ENCODE measurements around the gene NEK10. TPM values are rescaled to one million over a fixed set of nuclear protein-coding genes. Genes with fewer than 3 reads are reported as not detected.

The NEK10 gene
- total RNA-seq, 1 experiment from 2014 or later: 1.7 TPM

DNA sequence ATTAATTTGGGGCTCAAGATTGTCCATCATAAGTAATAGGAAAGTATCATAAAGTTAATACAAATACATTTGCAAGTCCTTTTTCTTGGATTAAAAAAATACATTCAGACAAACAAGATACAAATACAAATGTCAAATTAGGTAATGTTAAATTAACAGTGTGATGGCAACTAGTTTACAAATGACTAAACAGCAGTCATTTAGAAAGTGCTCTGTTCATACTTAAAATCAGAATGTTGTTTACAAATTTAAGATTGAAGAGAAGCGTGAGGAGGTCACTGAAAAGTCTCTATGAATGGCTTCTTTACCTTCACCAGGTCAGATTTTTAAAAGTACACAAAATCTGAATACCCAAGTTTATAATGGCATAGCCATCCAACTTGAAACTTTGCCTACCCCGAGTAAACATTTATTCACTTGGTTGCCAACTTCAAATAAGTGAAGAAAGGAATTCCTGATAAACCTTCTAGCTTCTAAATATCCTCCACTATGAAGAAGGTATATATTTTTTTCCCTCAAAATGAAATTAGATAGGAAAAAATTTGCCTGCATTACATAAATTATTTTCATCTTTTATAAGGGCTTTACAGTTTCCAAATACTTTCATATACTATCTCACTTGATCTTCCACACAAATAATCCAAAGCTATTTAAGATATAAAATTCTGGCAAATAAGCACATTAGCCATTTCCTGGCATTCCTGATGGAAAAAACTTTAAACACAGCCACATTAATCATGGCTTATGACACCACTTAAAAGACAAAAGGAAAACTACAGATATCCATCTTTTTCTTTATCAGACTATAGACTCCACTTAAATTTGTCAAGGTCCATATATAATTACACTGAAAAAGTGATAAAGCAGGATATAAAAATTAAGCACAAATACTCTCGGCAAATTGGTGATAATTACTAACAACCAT is 11.5 kb upstream of the NEK10 start:
- no peaks in the 10 kb centered on the region for H3K4me1 ChIP-seq (ENCODE audit: insufficient read depth, low read length)
- no peak overlapping the region for H3K4me2 ChIP-seq (ENCODE audit: low read length)
- POLR2A ChIA-PET (ENCODE audit: unreplicated experiment): interaction anchor here (0.7 kb wide), 1 partner anchor 11 kb away, joined by 6 read pairs; the partner anchor contains the start of gene NEK10
- no peak overlapping the region for H3K27ac ChIP-seq (ENCODE audit: low read length)
- H3K9ac ChIP-seq (ENCODE audit: low read length): no peak overlapping the region
- DNase-seq (no peak), ATAC-seq (no peak)
- H3K9me2 ChIP-seq (replicated peaks; ENCODE audit: low read length): no peaks in the 10 kb centered on the region
- intact Hi-C loops (cut with micrococcal nuclease): no loop called here
- H4K20me1 ChIP-seq (ENCODE audit: low read length): no peaks in the 10 kb centered on the region
- peaks cover 40% of the 10 kb centered on the region for H3K36me3 ChIP-seq (ENCODE audit: low read depth, low read length)
- H3K79me2 ChIP-seq (ENCODE audit: low read length): no peaks in the 10 kb centered on the region
- H3K27me3 ChIP-seq (ENCODE audit: low read length): no peaks in the 10 kb centered on the region
- CTCF ChIA-PET: interaction anchor here (0.6 to 0.7 kb wide), 2 partner anchors 98 to 331 kb away, joined by 3 to 16 read pairs; no protein-coding TSS in a partner anchor
- H3F3A ChIP-seq (ENCODE audit: low read length, unreplicated experiment): peaks cover 3% of the 10 kb centered on the region
- no peaks in the 10 kb centered on the region for H3K9me3 ChIP-seq (ENCODE audit: low read length)
- H2AFZ ChIP-seq (ENCODE audit: low read length): no peak overlapping the region
- no TSS peak for BruUV-seq (replicated peaks)
- TF ChIP-seq EZH2phosphoT487 (IDR thresholded peaks at IDR 0.05; ENCODE audit: borderline replicate concordance, low read length) (no peak), EZH2 (IDR thresholded peaks at IDR 0.05; ENCODE audit: low read length, unreplicated experiment) (no peak)
- TF ChIP-seq, protein P1, sequence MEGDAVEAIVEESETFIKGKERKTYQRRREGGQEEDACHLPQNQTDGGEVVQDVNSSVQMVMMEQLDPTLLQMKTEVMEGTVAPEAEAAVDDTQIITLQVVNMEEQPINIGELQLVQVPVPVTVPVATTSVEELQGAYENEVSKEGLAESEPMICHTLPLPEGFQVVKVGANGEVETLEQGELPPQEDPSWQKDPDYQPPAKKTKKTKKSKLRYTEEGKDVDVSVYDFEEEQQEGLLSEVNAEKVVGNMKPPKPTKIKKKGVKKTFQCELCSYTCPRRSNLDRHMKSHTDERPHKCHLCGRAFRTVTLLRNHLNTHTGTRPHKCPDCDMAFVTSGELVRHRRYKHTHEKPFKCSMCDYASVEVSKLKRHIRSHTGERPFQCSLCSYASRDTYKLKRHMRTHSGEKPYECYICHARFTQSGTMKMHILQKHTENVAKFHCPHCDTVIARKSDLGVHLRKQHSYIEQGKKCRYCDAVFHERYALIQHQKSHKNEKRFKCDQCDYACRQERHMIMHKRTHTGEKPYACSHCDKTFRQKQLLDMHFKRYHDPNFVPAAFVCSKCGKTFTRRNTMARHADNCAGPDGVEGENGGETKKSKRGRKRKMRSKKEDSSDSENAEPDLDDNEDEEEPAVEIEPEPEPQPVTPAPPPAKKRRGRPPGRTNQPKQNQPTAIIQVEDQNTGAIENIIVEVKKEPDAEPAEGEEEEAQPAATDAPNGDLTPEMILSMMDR (conservative IDR thresholded peaks at IDR 0.05; ENCODE audit: low read depth, low read length): no peak
- H3K4me3 ChIP-seq (ENCODE audit: low read length): no peak overlapping the region

DNA sequence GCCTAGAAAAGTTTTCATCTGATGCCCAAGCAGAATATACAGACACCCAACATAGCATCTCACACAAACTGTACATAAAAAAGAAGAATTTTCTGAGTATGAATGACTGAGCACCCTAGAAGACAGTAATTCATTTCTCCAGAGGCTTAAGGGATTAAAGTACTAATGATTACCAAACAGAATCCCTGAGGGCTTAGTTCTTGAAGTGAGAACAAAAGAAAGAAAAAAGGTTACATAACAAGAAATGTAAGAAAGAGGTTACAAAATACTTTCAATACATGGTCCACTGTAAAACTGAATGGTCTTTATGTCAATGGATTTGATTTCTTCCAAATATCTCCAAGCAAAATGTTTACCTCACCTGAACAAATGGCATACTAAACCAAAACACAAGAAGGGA is 9.1 kb upstream of the NEK10 start:
- DNase-seq (no peak), ATAC-seq (no peak)
- TF ChIP-seq EZH2phosphoT487 (IDR thresholded peaks at IDR 0.05; ENCODE audit: borderline replicate concordance, low read length) (no peak), EZH2 (IDR thresholded peaks at IDR 0.05; ENCODE audit: low read length, unreplicated experiment) (no peak)
- TF ChIP-seq, protein P1 (conservative IDR thresholded peaks at IDR 0.05; ENCODE audit: low read depth, low read length): no peak
- H3K4me1 ChIP-seq (ENCODE audit: insufficient read depth, low read length): no peaks in the 10 kb centered on the region
- no peak overlapping the region for H3K4me2 ChIP-seq (ENCODE audit: low read length)
- H3K27ac ChIP-seq (ENCODE audit: low read length): no peak overlapping the region
- CTCF ChIA-PET: no interaction called here
- intact Hi-C loops (cut with micrococcal nuclease): no loop called here
- POLR2A ChIA-PET (ENCODE audit: unreplicated experiment): no interaction called here
- H3K4me3 ChIP-seq (ENCODE audit: low read length): no peak overlapping the region
- H3F3A ChIP-seq (ENCODE audit: low read length, unreplicated experiment): no peaks in the 10 kb centered on the region
- no peak overlapping the region for H3K9ac ChIP-seq (ENCODE audit: low read length)
- no TSS peak for BruUV-seq (replicated peaks)
- no peaks in the 10 kb centered on the region for H4K20me1 ChIP-seq (ENCODE audit: low read length)
- H3K9me2 ChIP-seq (replicated peaks; ENCODE audit: low read length): no peaks in the 10 kb centered on the region
- no peaks in the 10 kb centered on the region for H3K79me2 ChIP-seq (ENCODE audit: low read length)
- peaks cover 32% of the 10 kb centered on the region for H3K36me3 ChIP-seq (ENCODE audit: low read depth, low read length)
- no peak overlapping the region for H2AFZ ChIP-seq (ENCODE audit: low read length)
- H3K27me3 ChIP-seq (ENCODE audit: low read length): no peaks in the 10 kb centered on the region
- no peaks in the 10 kb centered on the region for H3K9me3 ChIP-seq (ENCODE audit: low read length)

Measured in PC-3 (cell line).